Middle frontal gyrus (tissue), 1 donor: ENCODE data around the gene LRPAP1.
"Not testable (repeated sequence)": the region's sequence is repeated elsewhere in the genome, so short reads cannot be mapped to it uniquely, and the experiment has no call there.

Experiments used
- DNase-seq: peaks from one replicate; pipeline ENCODE4 v3.0.0-alpha.2; 2015; ENCODE audit warnings: low spot score; ENCODE audit errors: extremely low spot score

The LRPAP1 gene

GRCh38 chr4:3519468-3520264 is 12.6 kb downstream of the LRPAP1 start:
- DNase-seq, result no peak

- DNase-seq, result no peak
These were observed 13.3 kb downstream of the LRPAP1 start for GRCh38 chr4:3518941-3519340.

GRCh38 chr4:3518511-3518880 is 13.7 kb downstream of the LRPAP1 start:
- DNase-seq, result no peak

- DNase-seq, result no peak
These were observed 14.3 kb downstream of the LRPAP1 start for GRCh38 chr4:3517731-3518510.

- DNase-seq, result no peak
These were observed 15.1 kb downstream of the LRPAP1 start for GRCh38 chr4:3516836-3517730.

- no peak for DNase-seq
These were observed 16.0 kb downstream of the LRPAP1 start for GRCh38 chr4:3516061-3516835.

- DNase-seq, result no peak
These were observed 16.6 kb downstream of the LRPAP1 start for GRCh38 chr4:3515646-3516045.

- no peak for DNase-seq
These were observed 17.3 kb downstream of the LRPAP1 start for GRCh38 chr4:3514806-3515501.

- no peak for DNase-seq
These were observed 17.9 kb downstream of the LRPAP1 start for GRCh38 chr4:3514221-3514780.

- DNase-seq, result no peak
These were observed 18.4 kb downstream of the LRPAP1 start for GRCh38 chr4:3513807-3514206.

GRCh38 chr4:3512719-3513118 is 19.5 kb downstream of the LRPAP1 start:
- DNase-seq, result no peak

GRCh38 chr4:3512279-3512678 is 19.9 kb downstream of the LRPAP1 start:
- DNase-seq, result no peak

GRCh38 chr4:3511601-3512000 is 20.6 kb downstream of the LRPAP1 start:
- DNase-seq, result not testable (repeated sequence)

GRCh38 chr4:3511187-3511586 is 21.0 kb downstream of the LRPAP1 start:
- DNase-seq, result no peak

GRCh38 chr4:3510481-3510880 is 21.7 kb downstream of the LRPAP1 start:
- DNase-seq, result no peak

GRCh38 chr4:3508542-3508941 is 23.7 kb downstream of the LRPAP1 start:
- no peak for DNase-seq

GRCh38 chr4:3505231-3505630 is 27.0 kb downstream of the LRPAP1 start:
- no peak for DNase-seq

- DNase-seq, result no peak
These were observed 29.0 kb downstream of the LRPAP1 start for GRCh38 chr4:3502941-3503936.
